Activated CD8-positive, alpha-beta memory T cell treated with anti-CD3 and anti-CD28 coated beads, Interleukin-2, amount 50 U/mL, for 24 hours (primary cell): Measurements from ENCODE around the gene FERMT3.
"Not testable (repeated sequence)": the region's sequence is repeated elsewhere in the genome, so short reads cannot be mapped to it uniquely, and the experiment has no call there.

ENCODE experiments used
- DNase-seq: peaks from one replicate; pipeline ENCODE4 v3.0.0-alpha.2; 2020; ENCODE audit errors: extremely low read depth

The FERMT3 gene

GRCh38 chr11:64235437-64236161 is 29.1 kb downstream of the FERMT3 start:
- DNase-seq: no peak

- no peak for DNase-seq
These were observed 31.0 kb downstream of the FERMT3 start for GRCh38 chr11:64237484-64237951.

DNA sequence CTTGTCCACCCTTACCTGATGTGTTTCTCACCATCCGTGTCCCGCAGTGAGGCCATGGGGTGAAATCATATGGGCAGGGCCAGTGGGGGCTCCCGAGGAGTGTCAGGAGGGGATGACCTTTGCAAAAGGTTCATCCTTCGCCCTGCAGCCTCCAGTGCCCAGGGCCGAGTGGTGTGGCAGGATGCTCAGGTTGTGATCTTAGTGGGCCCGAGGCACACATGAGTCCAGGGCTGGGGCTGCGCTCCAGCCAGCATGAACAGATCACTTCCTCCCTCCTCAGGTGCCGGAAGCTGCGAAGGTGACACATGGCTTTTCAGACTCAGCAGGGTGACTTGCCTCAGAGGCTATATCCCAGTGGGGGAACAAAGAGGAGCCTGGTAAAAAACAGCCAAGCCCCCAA is 31.6 kb downstream of the FERMT3 start:
- DNase-seq: no peak

- no peak for DNase-seq
These were observed 32.5 kb downstream of the FERMT3 start for GRCh38 chr11:64238999-64239398.

DNA sequence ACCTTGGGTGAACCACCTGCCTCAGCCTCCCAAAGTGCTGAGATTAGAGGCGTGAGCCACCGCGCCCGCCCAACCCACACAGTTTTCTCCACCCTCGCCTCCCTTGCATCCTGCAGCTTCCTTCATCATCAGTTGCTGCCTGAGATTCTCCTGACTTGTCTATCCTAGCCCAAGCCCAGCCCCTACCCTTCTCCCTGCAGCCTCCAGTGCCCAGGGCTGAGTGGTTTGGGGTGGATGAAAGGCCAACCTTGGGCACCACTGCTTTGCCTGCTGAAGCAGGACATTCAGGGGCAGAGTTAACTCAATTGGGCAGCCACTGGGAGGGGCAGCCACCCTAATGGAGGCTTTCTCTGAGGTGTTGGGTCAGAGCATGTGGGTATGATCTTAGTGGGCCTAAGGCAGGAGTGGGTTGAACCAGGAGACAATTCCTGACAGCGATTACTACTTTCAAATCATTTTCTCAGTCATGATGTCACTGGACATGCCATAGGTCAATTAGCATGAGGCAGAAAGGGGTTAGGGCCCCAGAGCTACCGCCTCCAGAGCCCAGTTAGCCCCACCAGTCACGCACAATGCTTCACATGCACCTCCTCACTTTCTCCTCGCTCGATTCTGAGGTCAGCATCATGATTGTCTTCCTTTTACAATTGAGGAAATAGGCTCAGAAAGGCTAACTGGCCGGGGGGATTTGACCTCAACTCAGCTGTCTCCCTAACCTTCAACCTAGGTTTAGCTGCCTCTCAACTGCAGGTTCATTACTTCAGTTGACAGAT is 33.3 kb downstream of the FERMT3 start:
- no peak for DNase-seq

DNA sequence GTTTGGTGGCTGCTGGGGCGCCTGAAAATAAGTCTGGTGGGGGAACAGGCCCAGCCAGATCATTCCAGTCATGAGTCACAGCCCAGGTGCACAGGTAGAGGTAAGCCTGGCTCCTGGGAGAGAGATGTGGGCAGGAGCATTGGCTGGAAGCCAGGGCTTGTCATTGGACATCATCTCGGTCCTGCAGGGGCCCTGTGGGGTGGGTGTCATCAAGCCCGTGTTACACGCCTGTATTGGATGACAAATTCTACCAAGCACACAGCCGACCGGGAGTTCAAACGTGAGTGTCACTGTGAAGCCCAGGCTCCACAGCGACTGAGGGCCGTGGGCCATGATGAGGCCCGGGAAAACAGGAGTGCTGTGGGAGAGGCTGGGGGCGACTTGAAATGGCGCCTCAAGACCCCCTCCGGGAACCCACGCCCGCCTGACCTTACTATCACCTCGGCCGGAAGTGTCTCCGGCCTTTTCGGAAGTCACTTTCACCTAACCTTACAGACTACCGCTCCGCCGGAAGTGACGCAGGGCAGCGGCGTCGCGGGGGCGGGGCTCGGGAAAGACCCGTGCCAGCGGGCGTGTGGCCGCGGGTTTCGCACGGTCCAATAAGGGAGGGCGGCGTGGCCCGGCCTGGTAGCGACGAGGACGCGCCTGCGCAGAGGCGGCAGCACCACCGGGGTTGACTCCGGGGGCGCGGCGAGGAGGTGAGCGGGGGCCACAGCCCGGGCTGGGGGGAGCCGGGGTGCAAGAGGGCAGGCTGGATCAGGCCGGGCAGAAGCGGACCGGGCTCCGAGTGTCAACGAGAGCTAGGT is 34.1 kb downstream of the FERMT3 start, which contains the start of gene FKBP2:
Gene FKBP2, plus strand, starts transcription at position 661 of the 806 bp plus-strand sequence. CDS start 1,293 bp downstream, outside the sequence.
- DNase-seq: peak; percentile 86

GRCh38 chr11:64241241-64241490 is 34.6 kb downstream of the FERMT3 start:
- DNase-seq: peak; percentile 98

- no peak for DNase-seq
These were observed 35.2 kb downstream of the FERMT3 start for GRCh38 chr11:64241491-64242374.

DNA sequence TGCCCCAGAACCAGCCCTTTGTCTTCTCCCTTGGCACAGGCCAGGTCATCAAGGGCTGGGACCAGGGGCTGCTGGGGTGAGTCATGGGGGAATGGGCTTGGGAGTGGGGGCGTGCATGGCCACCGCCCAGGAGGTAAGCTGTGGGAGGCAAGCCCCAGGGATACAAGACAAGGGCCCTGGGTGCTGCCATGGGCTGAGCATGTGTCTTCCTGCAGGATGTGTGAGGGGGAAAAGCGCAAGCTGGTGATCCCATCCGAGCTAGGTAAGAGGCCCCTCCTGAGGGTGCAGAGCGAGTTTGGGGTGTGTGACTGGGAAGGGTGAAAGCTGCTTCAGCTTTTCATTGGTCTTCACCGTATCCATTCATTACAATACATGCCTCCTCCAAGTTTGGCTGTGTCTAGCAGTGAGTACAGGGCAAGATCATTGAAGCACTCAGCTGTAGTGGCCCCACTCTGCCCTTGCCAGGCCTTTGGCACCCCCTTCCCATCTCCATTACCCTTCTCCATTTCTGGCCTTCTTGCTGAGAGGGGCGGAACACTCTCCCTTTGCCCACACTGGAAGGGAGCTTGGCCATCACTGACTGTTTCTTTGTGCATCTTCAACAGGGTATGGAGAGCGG is 36.8 kb downstream of the FERMT3 start:
- DNase-seq: no peak

- no peak for DNase-seq
These were observed 37.6 kb downstream of the FERMT3 start for GRCh38 chr11:64244107-64244506.

DNA sequence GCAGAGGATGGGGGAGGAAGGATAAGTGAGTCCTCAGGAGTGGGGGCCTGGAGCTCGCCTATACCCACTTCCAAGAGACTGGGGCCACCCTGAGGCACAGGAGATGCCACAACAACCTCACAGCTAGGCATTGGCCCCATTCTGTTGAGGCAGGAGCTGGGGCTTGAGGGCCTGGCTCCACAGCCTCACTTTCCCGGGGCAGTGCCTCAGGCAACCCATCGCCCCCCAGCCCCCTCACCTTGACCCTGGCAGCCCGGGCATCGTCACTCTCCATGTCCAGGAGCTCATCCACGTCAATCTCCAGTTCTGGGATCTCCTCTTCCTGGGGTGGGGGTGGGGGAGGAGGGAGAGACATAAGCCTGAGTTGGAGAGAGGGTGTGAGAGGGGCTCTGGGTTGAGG is 38.4 kb downstream of the FERMT3 start:
- no peak for DNase-seq

DNA sequence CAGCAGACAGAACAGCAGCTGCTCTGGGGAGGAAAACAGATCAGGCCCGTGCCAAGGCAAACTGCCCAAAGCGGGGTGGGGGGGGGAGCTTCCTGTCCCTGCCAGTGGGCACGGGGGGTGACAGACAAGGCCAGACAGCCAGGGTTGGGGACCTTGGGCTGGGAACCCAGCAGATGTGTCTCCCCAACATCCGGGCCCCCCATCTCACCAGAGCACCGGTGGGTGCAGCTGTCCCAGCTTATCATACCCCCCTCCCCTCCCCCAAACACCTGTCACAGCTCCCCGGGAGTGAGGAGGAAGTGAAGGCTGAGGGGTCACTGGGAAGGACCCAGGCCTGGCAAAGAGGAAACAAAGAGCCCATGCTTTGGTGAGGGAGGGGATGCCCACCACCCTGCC is 38.9 kb downstream of the FERMT3 start:
- DNase-seq: no peak

DNA sequence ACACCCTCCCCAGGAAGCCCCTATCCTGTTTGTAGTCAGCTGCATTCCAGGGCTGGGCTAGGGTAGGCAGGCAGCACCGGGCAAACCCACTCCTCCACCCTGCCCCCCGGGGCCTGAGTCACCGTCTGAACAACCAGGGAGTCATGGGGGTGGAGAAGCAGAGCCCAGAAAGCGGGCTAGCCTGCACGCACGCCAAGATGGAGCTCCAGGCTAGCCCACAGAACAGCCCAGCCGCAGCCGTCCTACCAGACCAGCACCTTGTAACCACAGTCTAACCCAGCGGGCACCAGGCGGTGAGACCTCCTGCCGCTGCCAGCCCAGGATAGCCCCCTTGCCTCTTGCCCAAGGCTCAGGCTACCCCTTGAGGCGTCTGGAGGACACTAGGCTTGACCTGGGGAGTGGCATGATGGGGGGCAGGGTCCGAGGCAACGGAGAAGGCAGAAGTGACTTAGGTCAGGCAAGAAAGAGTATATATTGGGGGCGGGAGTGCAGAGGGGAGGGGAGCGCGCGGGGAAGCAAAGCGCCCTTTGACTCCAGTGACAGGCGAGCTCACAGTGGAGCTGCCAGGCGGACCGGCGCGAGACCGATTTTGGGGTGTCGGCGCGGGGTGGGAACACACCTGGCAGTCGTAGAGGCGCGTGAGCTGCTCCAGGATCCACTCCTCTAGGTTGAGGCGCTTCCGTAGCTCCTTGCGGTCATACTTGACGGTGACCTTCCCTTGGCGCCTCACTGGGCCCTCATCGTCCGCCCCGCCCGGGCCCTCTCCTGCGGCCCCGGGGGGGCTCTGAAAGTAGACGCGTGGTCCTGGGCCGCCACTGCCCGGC is 39.5 kb downstream of the FERMT3 start:
- DNase-seq: no peak

DNA sequence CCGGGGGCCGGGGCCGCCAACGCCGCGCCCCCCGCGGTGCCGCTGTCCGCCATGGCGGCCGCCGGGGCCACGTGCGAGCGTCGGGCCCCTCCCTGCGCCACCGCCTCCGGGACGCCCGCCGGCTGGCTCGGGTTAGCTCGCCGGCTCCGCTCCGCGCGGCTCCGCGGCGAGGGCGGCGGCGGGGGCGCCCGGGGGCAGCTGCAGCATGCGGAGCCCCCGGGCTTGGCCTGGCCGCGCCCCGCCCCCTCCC is 40.0 kb downstream of the FERMT3 start:
- not testable (repeated sequence) for DNase-seq

- no peak for DNase-seq
These were observed 40.6 kb downstream of the FERMT3 start, which contains the start of gene PPP1R14B for GRCh38 chr11:64246871-64247728. Gene PPP1R14B (minus strand): TSS chr11:64246943. CDS start chr11:64246673, 270 bp downstream.

GRCh38 chr11:64247729-64248531 is 41.4 kb downstream of the FERMT3 start:
- DNase-seq: no peak

GRCh38 chr11:64248578-64248977 is 42.1 kb downstream of the FERMT3 start:
- no peak for DNase-seq

- DNase-seq: no peak
These were observed 42.5 kb downstream of the FERMT3 start for GRCh38 chr11:64249038-64249437.
